ENCODE data around the gene ALX3. TPM values are rescaled to one million over a fixed set of nuclear protein-coding genes. Genes with fewer than 3 reads are reported as not detected.

The ALX3 gene
- total RNA-seq, 2 donors from 2014 or later, result not detected

DNA sequence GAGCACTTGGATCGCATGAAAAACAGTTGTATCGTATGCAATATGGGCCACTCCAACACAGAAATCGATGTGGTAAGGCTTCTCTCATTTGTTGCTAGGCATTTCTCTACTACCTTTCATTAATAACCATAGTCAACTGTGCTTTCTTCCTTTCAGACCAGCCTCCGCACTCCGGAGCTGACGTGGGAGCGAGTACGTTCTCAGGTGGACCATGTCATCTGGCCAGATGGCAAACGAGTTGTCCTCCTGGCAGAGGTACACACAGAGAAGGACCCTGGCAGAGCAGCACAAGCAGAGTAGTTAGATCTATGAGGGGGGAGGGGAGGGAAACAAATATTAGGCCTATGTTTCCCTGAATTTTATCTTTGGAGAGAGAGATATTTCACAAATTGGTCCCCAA is 52.1 kb downstream of the ALX3 start:
- Mint-ChIP-seq H3K4me3 (no peak overlapping the region), H3K27me3 (ENCODE audit: insufficient read depth) (no peaks in the 10 kb centered on the region), H3K36me3 (ENCODE audit: low read depth) (peaks cover 85% of the 10 kb centered on the region), H3K9me3 (no peaks in the 10 kb centered on the region), H3K4me1 (no peaks in the 10 kb centered on the region), H3K27ac (no peak overlapping the region)
- no peaks in the 10 kb centered on the region for H3K9me3 ChIP-seq (ENCODE audit: control insufficient read depth, low read length)
- H3K4me1 ChIP-seq (ENCODE audit: control insufficient read depth, insufficient read depth, low read length), result no peaks in the 10 kb centered on the region
- no peak overlapping the region for H3K4me3 ChIP-seq (ENCODE audit: low read length)
- H3K27ac ChIP-seq (ENCODE audit: low read depth, low read length), result no peak overlapping the region
- 95 to 96% methylated on average over 9 of the region's 9 CpGs for WGBS, 2 experiments (ENCODE audit: insufficient coverage in 1 of 2, insufficient read length in 1 of 2)
- peaks cover 96% of the 10 kb centered on the region for H3K36me3 ChIP-seq (ENCODE audit: control insufficient read depth, insufficient read depth, low read length)
- TF ChIP-seq, protein P1, sequence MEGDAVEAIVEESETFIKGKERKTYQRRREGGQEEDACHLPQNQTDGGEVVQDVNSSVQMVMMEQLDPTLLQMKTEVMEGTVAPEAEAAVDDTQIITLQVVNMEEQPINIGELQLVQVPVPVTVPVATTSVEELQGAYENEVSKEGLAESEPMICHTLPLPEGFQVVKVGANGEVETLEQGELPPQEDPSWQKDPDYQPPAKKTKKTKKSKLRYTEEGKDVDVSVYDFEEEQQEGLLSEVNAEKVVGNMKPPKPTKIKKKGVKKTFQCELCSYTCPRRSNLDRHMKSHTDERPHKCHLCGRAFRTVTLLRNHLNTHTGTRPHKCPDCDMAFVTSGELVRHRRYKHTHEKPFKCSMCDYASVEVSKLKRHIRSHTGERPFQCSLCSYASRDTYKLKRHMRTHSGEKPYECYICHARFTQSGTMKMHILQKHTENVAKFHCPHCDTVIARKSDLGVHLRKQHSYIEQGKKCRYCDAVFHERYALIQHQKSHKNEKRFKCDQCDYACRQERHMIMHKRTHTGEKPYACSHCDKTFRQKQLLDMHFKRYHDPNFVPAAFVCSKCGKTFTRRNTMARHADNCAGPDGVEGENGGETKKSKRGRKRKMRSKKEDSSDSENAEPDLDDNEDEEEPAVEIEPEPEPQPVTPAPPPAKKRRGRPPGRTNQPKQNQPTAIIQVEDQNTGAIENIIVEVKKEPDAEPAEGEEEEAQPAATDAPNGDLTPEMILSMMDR (conservative IDR thresholded peaks at IDR 0.05), result no peak
- no peak overlapping the region for H3K9ac ChIP-seq (ENCODE audit: extremely low read depth, low read length, poor library complexity, severe bottlenecking)
- no peaks in the 10 kb centered on the region for H3K27me3 ChIP-seq (ENCODE audit: control insufficient read depth, insufficient read depth, low read length, poor library complexity, severe bottlenecking)
- no peak for DNase-seq

DNA sequence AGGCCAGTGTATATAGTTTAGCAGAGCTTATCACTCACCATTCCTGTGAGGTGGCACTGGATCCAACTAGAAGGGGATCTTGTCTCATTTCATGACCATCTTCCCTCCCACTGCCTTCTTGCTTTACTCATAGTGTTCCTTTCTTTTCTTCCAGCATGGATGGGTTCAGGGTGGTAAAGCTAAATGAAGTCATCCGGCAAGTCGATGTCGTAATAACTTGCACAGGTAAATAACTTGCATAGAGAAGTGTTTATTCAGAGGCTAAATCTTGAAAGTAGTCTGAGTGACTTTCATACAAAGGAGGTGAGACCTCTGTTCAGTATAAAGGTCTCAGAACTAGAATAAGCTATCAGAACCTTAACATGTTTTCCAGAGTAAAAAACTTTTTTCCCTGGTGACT is 52.7 kb downstream of the ALX3 start:
- H3K27me3 ChIP-seq (ENCODE audit: control insufficient read depth, insufficient read depth, low read length, poor library complexity, severe bottlenecking), result no peaks in the 10 kb centered on the region
- H3K27ac Mint-ChIP-seq, result no peak overlapping the region
- no peaks in the 10 kb centered on the region for H3K4me1 Mint-ChIP-seq
- peaks cover 82% of the 10 kb centered on the region for H3K36me3 Mint-ChIP-seq (ENCODE audit: low read depth)
- no peak overlapping the region for H3K9ac ChIP-seq (ENCODE audit: extremely low read depth, low read length, poor library complexity, severe bottlenecking)
- TF ChIP-seq, protein P1 (conservative IDR thresholded peaks at IDR 0.05), result no peak
- no peaks in the 10 kb centered on the region for H3K27me3 Mint-ChIP-seq (ENCODE audit: insufficient read depth)
- no peak overlapping the region for H3K27ac ChIP-seq (ENCODE audit: low read depth, low read length)
- no peaks in the 10 kb centered on the region for H3K9me3 Mint-ChIP-seq
- no peak overlapping the region for H3K4me3 ChIP-seq (ENCODE audit: low read length)
- no peak overlapping the region for H3K4me3 Mint-ChIP-seq
- DNase-seq, result no peak
- H3K9me3 ChIP-seq (ENCODE audit: control insufficient read depth, low read length), result no peaks in the 10 kb centered on the region
- H3K4me1 ChIP-seq (ENCODE audit: control insufficient read depth, insufficient read depth, low read length), result no peaks in the 10 kb centered on the region
- H3K36me3 ChIP-seq (ENCODE audit: control insufficient read depth, insufficient read depth, low read length), result peaks cover 96% of the 10 kb centered on the region
- WGBS, 2 experiments (ENCODE audit: insufficient coverage in 1 of 2, insufficient read length in 1 of 2), result 98 to 100% methylated on average over 3 of the region's 3 CpGs

DNA sequence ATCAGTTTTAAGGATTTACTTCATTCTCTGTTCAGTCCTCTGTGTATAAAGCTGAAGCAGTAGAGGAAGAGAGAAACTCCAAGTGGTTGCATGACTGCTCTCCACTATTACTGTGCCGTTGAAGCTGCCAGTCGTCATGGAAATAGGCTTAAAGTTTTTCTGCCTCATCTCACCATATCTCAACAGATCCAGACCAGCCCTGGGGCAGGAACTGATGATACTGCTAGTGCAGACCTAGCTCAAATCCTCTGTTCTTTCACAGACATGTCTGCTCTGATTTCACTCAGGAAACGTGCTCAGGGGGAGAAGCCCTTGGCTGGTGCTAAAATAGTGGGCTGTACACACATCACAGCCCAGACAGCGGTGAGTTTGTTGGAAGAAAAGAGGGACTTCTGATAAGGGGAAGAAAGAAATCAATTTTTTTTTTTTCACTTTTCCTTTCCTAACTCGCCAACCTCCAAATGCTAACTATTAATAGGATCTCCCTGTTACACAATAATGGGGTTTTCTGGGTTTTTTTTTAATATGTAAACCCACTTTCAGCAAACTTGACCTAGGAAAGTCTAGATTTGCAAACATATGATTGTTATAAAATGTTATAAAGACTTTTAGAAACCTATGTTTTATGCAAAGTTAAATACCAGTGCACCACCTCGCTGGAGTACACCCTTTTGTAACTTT is 58.2 kb downstream of the ALX3 start:
- Histone ChIP-seq H3K27ac (ENCODE audit: low read depth, low read length) (no peak overlapping the region), H3K9ac (ENCODE audit: extremely low read depth, low read length, poor library complexity, severe bottlenecking) (no peak overlapping the region), H3K36me3 (ENCODE audit: control insufficient read depth, insufficient read depth, low read length) (peaks cover 79% of the 10 kb centered on the region), H3K27me3 (ENCODE audit: control insufficient read depth, insufficient read depth, low read length, poor library complexity, severe bottlenecking) (no peaks in the 10 kb centered on the region), H3K4me3 (ENCODE audit: low read length) (no peak overlapping the region), H3K4me1 (ENCODE audit: control insufficient read depth, insufficient read depth, low read length) (peaks cover 6% of the 10 kb centered on the region), H3K9me3 (ENCODE audit: control insufficient read depth, low read length) (no peaks in the 10 kb centered on the region)
- no peak overlapping the region for H3K27ac Mint-ChIP-seq
- H3K4me3 Mint-ChIP-seq, result no peak overlapping the region
- peaks cover 23% of the 10 kb centered on the region for H3K4me1 Mint-ChIP-seq
- H3K36me3 Mint-ChIP-seq (ENCODE audit: low read depth), result peaks cover 51% of the 10 kb centered on the region
- H3K27me3 Mint-ChIP-seq (ENCODE audit: insufficient read depth), result no peaks in the 10 kb centered on the region
- TF ChIP-seq, protein P1 (conservative IDR thresholded peaks at IDR 0.05), result no peak
- H3K9me3 Mint-ChIP-seq, result no peaks in the 10 kb centered on the region
- 92 to 100% methylated on average over 1 to 6 of the region's 6 CpGs for WGBS, 2 experiments (ENCODE audit: insufficient coverage in 1 of 2, insufficient read length in 1 of 2)
- no peak for DNase-seq

Data from endodermal cell (in vitro differentiated cells).